Keratinocyte (primary cell): Measurements from ENCODE around the gene KPNA1. TPM values are rescaled to one million over a fixed set of nuclear protein-coding genes. Genes with fewer than 3 reads are reported as not detected.

Experiments
- DNase-seq: peaks from one replicate; pipeline ENCODE4 v3.0.0-alpha.2; 2011; ENCODE audit warnings: low read depth, missing footprints, low spot score
- FAIRE-seq: peaks from 2 replicates; lab custom pipeline; 2011; peaks lifted over from hg19 to GRCh38; lab: Jason Lieb, UNC
- H2AFZ ChIP-seq: 2 replicates; pipeline ENCODE4 v1.6.0; 2012; ENCODE audit warnings: low read length, control low read depth, inconsistent platforms; ENCODE audit not compliant: control insufficient read depth
- H3K27ac ChIP-seq: 2 replicates; pipeline ENCODE4 v1.5.1; 2011; ENCODE audit warnings: low read length; ENCODE audit not compliant: control insufficient read depth, insufficient read depth
- H3K27me3 ChIP-seq: 3 replicates; pipeline ENCODE4 v1.6.0; 2011; ENCODE audit warnings: low read length; ENCODE audit not compliant: control insufficient read depth, insufficient read depth; ENCODE audit errors: extremely low read depth
- H3K36me3 ChIP-seq, 2 experiments: 2 replicates in 1 of 2; 3 replicates in 1 of 2; pipeline ENCODE4 v1.5.1; 2011; ENCODE audit warnings: low read length in 2 of 2, mild to moderate bottlenecking in 1 of 2; ENCODE audit not compliant: control insufficient read depth in 2 of 2, insufficient read depth in 2 of 2; ENCODE audit errors: extremely low read depth in 1 of 2
- H3K4me1 ChIP-seq: 3 replicates; pipeline ENCODE4 v1.5.1; 2011; ENCODE audit warnings: low read length; ENCODE audit not compliant: control insufficient read depth, insufficient read depth; ENCODE audit errors: extremely low read depth
- H3K4me2 ChIP-seq: 3 replicates; pipeline ENCODE4 v1.6.0; 2011; ENCODE audit warnings: low read depth, low read length; ENCODE audit not compliant: control insufficient read depth, insufficient read depth; ENCODE audit errors: extremely low read depth
- H3K4me3 ChIP-seq, 3 experiments: fragments of 200-600 bp in 1 of 3; sonication (generic) in 1 of 3; 2 replicates in 2 of 3; 3 replicates in 1 of 3; pipeline ENCODE4 v1.5.1; 2011 to 2016; ENCODE audit warnings: low read length in 3 of 3, mild to moderate bottlenecking in 3 of 3, control low read depth in 2 of 3, inconsistent platforms in 1 of 3, low read depth in 1 of 3, mixed read lengths in 1 of 3, mixed run types in 1 of 3, moderate library complexity in 1 of 3; ENCODE audit not compliant: control insufficient read depth in 2 of 3, insufficient read depth in 2 of 3; ENCODE audit errors: extremely low read depth in 1 of 3
- H3K79me2 ChIP-seq: 2 replicates; pipeline ENCODE4 v1.6.0; 2012; ENCODE audit warnings: low read length; ENCODE audit not compliant: control insufficient read depth, insufficient read depth
- H3K9ac ChIP-seq: 3 replicates; pipeline ENCODE4 v1.6.0; 2011; ENCODE audit warnings: low read length; ENCODE audit not compliant: control insufficient read depth, insufficient read depth; ENCODE audit errors: extremely low read depth
- H3K9me1 ChIP-seq: 3 replicates; pipeline ENCODE4 v1.6.0; 2011; ENCODE audit warnings: low read length; ENCODE audit not compliant: control insufficient read depth, insufficient read depth; ENCODE audit errors: extremely low read depth
- H3K9me3 ChIP-seq: 2 replicates; pipeline ENCODE4 v1.5.1; 2012; ENCODE audit warnings: low read depth, low read length; ENCODE audit not compliant: control insufficient read depth
- H4K20me1 ChIP-seq: 3 replicates; pipeline ENCODE4 v1.6.0; 2011; ENCODE audit warnings: low read length; ENCODE audit not compliant: control insufficient read depth, insufficient read depth; ENCODE audit errors: extremely low read depth
- CTCF ChIP-seq, 3 experiments: IDR thresholded peaks in 1 of 3; conservative IDR thresholded peaks in 1 of 3; optimal IDR thresholded peaks in 1 of 3; 2 replicates in 2 of 3; 3 replicates in 1 of 3; pipeline versions ENCODE3 to v1.5.1; 2011; ENCODE audit warnings: low read length in 3 of 3, mild to moderate bottlenecking in 3 of 3, moderate library complexity in 2 of 3, control low read depth in 1 of 3, inconsistent platforms in 1 of 3; ENCODE audit not compliant: insufficient read depth in 2 of 3; ENCODE audit errors: extremely low read depth in 1 of 3
- EZH2 ChIP-seq: IDR thresholded peaks from one replicate; pipeline ENCODE4 v1.6.1; 2012; ENCODE audit warnings: inconsistent platforms, mild to moderate bottlenecking, low read length, moderate library complexity
- dilution Hi-C: fragments of 300-500 bp; cut with MboI; formaldehyde crosslinking; loops from one replicate; pipeline ENCODE4 v1.7.0; 2020; ENCODE audit warnings: low sequenced_read_pairs; ENCODE audit not compliant: extremely low pct_ligation_motif_present
- polyA plus RNA-seq, 5 experiments: library from polyadenylated mRNA; depleted of rRNA in 3 of 5; stranded (reverse) in 3 of 5; stranded (forward) in 1 of 5; unstranded in 1 of 5; fragments of >200 nt; gene quantifications; 1 replicate in 1 of 5; 2 replicates in 3 of 5; 3 replicates in 1 of 5; pipeline versions ENCODE4 v1.2.1 to v1.2.3, GENCODE V29; 2011 to 2012; ENCODE audit warnings: missing spikeins in 2 of 5, low read depth in 1 of 5, low replicate concordance in 1 of 5

The KPNA1 gene
- polyA plus RNA-seq, 1 donor (not counting 4 experiments of a cell fraction or from before 2014, with no cell fraction given) = 66.7 TPM

GRCh38 chr3:122403489-122403888 is 111.2 kb downstream of the KPNA1 start:
- H3K36me3 ChIP-seq = peaks cover 5 to 7% of the 10 kb centered on the region in 2 experiments
- H3K4me1 ChIP-seq = peaks cover 11% of the 10 kb centered on the region
- H3K4me3 ChIP-seq = no peak overlapping the region
- H3K9me3 ChIP-seq = no peaks in the 10 kb centered on the region
- H3K9ac ChIP-seq = no peak overlapping the region
- no peaks in the 10 kb centered on the region for H4K20me1 ChIP-seq
- H3K9me1 ChIP-seq = no peaks in the 10 kb centered on the region
- no peak overlapping the region for H3K4me2 ChIP-seq
- no peaks in the 10 kb centered on the region for H3K27me3 ChIP-seq
- H3K79me2 ChIP-seq = no peaks in the 10 kb centered on the region
- no peak for DNase-seq
- peak; percentile 88 for FAIRE-seq
- TF ChIP-seq EZH2 (no peak), CTCF (optimal IDR thresholded peaks at IDR 0.05 in 1 of 3, IDR thresholded peaks at IDR 0.05 in 1 of 3, conservative IDR thresholded peaks at IDR 0.05 in 1 of 3; ENCODE audit: extremely low read depth in 1 of 3, insufficient read depth in 2 of 3, low read length in 3 of 3) (no peak)
- H2AFZ ChIP-seq = no peak overlapping the region
- dilution Hi-C loops = no loop called here
- H3K27ac ChIP-seq = no peak overlapping the region

GRCh38 chr3:122398920-122399319 is 115.8 kb downstream of the KPNA1 start:
- Histone ChIP-seq H3K9me1 (no peaks in the 10 kb centered on the region), H3K79me2 (no peaks in the 10 kb centered on the region), H3K27me3 (no peaks in the 10 kb centered on the region), H3K4me1 (peaks cover 16% of the 10 kb centered on the region), H3K4me3 (no peak overlapping the region), H3K36me3 (no peaks in the 10 kb centered on the region), H3K9ac (no peak overlapping the region), H4K20me1 (no peaks in the 10 kb centered on the region), H3K9me3 (no peaks in the 10 kb centered on the region), H2AFZ (no peak overlapping the region), H3K27ac (no peak overlapping the region), H3K4me2 (no peak overlapping the region)
- DNase-seq = no peak
- TF ChIP-seq EZH2 = no peak
- TF ChIP-seq CTCF (optimal IDR thresholded peaks at IDR 0.05 in 1 of 3, IDR thresholded peaks at IDR 0.05 in 1 of 3, conservative IDR thresholded peaks at IDR 0.05 in 1 of 3; ENCODE audit: extremely low read depth in 1 of 3, insufficient read depth in 2 of 3, low read length in 3 of 3) = no peak
- no peak for FAIRE-seq
- dilution Hi-C loops = no loop called here
